HG03097 (cell line): ENCODE results near the gene PMFBP1.
"Not testable (repeated sequence)": the region's sequence is repeated elsewhere in the genome, so short reads cannot be mapped to it uniquely, and the experiment has no call there.

Source experiments
- ATAC-seq: cut with Tn5 transposase; IDR thresholded peaks from one replicate; pipeline ENCODE4 v1.9.1; 2021; ENCODE audit not compliant: unreplicated experiment, low FRiP score

The PMFBP1 gene

DNA sequence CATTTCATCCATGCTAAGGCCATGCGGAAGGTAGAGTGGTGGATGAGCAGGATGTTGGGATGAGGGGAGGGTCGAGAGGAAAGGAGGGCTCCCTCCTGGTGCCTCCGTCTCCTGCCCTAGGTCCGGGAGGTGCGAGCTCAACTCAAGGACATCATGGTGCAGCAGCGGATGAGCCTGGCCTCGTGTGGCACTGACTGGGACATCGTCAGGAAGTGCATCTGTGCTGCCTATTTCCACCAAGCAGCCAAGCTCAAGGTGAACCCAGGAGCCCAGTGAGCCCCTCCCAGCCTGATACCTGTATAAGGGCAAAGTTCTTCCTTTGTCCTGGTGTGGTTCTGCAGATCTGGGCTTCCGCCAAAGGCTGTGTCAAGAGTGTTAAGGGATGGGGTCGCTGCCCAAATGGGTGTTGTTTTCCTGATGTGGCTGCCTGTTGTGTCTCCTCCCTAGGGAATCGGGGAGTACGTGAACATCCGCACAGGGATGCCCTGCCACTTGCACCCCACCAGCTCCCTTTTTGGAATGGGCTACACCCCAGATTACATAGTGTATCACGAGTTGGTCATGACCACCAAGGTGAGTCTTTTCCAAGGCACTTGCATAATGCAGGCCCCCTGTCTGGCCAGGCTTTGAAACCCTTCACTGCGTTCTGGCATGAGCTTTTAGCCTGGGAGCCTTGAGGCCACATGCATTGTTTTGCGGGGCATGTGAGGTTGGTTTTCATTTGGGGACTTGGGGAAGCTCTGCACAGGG is 63.4 kb downstream of the PMFBP1 start:
- ATAC-seq: no peak

- ATAC-seq: no peak
Observed at GRCh38 chr16:72107371-72107770, 64.6 kb downstream of the PMFBP1 start.

GRCh38 chr16:72105978-72106377 is 66.0 kb downstream of the PMFBP1 start:
- no peak for ATAC-seq

GRCh38 chr16:72104905-72105304 is 67.0 kb downstream of the PMFBP1 start:
- ATAC-seq: no peak

- no peak for ATAC-seq
Observed at GRCh38 chr16:72101195-72101594, 70.8 kb downstream of the PMFBP1 start.

GRCh38 chr16:72099377-72099818 is 72.6 kb downstream of the PMFBP1 start:
- no peak for ATAC-seq

GRCh38 chr16:72098936-72099335 is 73.0 kb downstream of the PMFBP1 start:
- ATAC-seq: no peak

DNA sequence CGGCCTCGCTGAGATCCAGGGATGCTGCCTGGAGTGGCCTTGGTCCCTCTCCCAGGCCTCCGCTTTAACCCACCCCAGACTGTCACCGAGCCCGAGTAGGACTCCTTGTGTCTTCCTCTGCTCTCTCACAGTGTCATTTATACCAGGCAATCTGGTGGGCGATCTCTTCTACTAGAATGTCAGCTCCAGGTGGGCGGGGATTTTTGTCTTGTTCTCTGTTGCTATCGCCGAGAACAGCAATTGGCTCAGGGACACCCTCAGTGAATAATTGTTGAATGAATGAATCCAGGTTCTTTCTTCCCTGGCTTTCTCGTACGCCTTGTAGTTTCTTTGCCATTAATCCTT is 77.7 kb downstream of the PMFBP1 start:
- no peak for ATAC-seq

DNA sequence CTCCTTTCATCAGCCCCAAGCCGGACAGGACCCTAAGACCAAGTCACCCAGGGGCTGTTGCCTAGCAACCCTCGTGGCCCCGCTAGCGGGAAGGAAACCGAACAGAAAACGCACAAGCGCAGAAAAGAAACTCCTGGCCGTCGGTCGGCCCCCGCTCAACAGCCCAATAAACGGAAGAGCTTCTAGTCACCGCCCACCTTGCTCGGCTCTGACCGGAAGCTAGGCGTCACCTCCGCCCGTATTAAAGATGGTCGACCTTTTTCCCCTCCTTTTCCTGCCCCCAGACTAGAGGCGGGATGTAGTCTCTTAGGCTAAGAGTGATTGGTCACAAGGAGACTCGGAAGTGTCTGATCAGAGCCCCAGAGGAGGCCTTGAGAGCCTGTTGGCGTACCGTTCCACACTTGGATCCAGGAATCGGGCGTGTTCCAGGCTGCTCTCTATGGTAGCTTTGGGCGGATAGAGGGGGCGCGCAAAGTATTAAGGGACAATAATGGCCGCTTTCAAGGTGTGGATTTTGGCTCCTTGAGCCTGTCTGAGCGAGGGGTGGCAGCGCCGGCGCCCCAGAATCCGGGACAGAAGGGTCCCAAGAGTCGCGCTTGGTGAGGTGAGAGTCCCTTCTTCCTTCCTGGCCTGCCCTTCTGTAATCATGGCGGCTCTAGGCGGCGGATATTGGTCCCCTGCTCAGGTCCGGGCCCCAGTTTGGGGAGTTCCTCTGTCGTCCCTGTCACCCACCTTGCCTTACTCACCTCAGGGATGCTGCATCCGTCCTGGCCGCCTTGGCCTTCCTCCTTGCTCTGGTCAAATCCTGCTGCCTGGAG is 78.3 kb downstream of the PMFBP1 start, which contains the start of the genes DHX38 and TXNL4B:
Gene DHX38, plus strand, starts transcription at position 400 of the 818 bp plus-strand sequence. CDS start 2,311 bp downstream, outside the sequence.
Gene TXNL4B, minus strand, starts transcription at position 173 of the 818 bp plus-strand sequence. CDS start 2,871 bp downstream, outside the sequence.
- ATAC-seq: peak; percentile 98

GRCh38 chr16:72092832-72093447 is 79.0 kb downstream of the PMFBP1 start:
- no peak for ATAC-seq

- ATAC-seq: no peak
Observed at GRCh38 chr16:72091217-72091616, 80.7 kb downstream of the PMFBP1 start.

GRCh38 chr16:72085002-72085401 is 87.0 kb downstream of the PMFBP1 start:
- ATAC-seq: no peak

DNA sequence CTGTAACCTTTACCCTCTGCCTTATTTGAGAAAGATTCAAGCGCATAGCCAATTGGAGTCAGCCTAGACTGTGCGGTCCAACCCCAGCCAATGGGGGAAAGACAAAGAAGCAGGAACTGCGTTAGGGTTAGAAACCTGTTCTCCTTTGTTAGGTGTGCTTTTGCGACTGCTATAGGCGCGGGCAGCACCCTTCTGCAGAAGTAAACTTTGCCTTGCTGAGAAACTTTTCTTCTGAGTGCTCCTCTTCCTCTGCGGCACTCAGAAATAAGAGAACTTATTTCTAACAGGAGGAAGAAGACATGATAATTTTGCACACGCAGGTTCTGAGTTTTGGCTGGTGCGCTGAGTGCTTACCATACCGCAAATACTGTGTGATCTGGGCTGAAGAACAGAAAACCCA is 87.5 kb downstream of the PMFBP1 start:
- ATAC-seq: no peak

GRCh38 chr16:72083778-72084404 is 88.1 kb downstream of the PMFBP1 start:
- ATAC-seq: no peak

GRCh38 chr16:72076991-72077706 is 94.8 kb downstream of the PMFBP1 start:
- ATAC-seq: not testable (repeated sequence)

GRCh38 chr16:72075067-72075466 is 96.9 kb downstream of the PMFBP1 start:
- ATAC-seq: not testable (repeated sequence)

DNA sequence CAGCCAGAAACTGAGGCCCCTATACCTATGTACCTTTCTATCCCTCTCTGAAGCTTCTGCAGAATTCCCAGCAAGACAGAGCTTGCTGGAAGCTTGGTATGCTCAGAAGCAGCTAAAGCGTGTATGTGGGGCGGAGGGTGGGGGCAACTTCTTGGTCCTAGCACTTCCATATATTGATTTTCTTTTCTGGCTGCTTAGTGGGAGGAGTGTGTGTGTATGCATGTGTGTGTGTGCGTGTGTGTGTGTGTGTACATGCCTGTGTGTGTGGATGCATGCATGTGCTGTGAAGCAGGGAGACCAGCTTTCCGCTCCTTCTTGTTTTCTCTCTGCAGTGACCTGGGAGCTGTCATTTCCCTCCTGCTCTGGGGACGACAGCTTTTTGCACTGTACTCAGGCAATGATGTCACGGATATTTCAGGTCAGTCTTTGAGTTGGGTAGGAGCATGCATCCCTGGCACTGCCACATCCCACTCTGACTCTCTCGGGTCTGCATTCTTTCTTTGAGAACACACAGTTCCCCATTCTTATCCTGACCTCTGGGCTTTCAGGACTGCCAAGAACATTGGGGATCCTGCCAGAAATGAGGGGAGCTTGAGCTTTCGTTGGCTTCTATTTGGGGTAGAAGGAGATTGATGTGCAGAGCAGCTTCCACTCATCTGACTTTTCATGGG is 98.3 kb downstream of the PMFBP1 start:
- no peak for ATAC-seq

GRCh38 chr16:72072514-72073342 is 99.2 kb downstream of the PMFBP1 start:
- ATAC-seq: no peak
